Activated T-cell treated with anti-CD3 and anti-CD28 coated beads for 48 hours (primary cell): Measurements from ENCODE around the gene DPF3.

ENCODE experiments used
- DNase-seq: peaks from one replicate; pipeline ENCODE4 v3.0.0-alpha.2; 2020; ENCODE audit warnings: low read depth

The DPF3 gene

DNA sequence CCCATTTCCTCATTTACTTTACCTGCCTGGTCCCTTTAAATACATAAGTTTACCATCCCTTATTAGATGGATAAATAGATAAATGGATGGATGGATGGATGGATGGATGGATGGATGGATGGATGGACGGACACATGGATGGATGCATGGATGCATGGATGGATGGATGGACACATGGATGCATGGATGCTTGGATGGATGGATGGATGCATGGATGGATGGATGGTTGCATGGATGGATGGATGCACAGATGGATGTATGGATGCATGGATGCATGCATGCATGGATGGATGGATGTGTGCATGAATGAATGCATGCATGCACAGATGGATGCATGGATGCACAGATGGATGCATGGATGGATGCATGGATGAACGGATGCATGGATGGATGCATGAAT, 93.6 kb downstream of the DPF3 start:
- no peak for DNase-seq

DNA sequence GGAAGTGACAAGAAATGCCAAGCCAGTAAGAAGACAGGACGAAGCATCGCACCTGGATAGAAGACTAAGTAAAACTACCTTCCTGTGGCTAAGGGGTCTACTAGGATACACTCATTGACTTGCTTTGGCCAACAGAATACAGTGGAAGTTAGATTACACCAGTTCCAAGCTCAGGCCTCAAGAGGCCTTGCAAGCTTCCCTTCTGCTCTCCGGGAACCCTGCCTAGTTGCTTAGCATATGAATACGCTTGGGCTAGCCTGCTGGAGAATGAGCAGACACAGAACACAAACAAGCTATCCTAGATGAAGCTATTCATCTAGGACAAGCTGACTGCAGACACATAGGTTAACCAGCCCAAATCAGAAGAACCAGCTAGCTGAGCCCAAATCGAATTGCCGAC, 97.0 kb downstream of the DPF3 start:
- DNase-seq, result no peak

DNA sequence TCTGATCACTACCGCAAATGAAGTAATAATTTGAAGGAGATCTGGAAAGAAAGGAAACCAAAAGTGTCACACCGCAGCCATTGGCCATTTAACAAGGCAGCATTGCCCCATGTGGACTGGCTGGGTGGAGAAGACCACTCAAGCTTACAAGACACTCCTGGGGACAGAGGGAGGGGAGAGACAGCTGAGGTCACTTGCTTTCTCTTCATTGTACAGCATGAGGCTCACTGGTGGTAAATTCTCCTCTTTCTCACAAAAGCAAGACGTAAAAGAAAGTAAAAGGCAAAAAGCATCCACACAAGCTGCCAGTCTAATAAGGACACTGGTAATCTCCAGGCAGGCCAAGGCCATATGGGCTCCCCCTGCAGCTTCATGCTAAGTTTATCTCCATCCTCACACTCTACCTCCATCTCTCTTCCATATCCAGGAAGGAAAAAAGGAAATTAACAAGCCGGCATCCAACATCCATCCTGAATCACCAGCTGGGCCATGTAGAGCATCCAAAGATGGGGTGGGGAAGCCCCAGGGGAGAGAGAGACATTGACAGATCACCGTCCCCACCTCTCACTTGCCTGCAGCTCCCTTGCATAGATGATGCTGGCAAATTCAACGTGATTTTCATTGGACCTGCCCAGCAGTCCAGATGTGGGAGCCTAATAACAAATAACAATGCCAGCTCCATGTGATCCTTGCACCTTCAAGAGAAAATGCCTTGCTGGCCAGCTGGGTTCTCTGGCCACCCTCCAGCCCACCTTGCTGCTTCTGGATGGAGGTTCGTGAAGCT, 100.6 kb downstream of the DPF3 start:
- DNase-seq, result no peak

DNA sequence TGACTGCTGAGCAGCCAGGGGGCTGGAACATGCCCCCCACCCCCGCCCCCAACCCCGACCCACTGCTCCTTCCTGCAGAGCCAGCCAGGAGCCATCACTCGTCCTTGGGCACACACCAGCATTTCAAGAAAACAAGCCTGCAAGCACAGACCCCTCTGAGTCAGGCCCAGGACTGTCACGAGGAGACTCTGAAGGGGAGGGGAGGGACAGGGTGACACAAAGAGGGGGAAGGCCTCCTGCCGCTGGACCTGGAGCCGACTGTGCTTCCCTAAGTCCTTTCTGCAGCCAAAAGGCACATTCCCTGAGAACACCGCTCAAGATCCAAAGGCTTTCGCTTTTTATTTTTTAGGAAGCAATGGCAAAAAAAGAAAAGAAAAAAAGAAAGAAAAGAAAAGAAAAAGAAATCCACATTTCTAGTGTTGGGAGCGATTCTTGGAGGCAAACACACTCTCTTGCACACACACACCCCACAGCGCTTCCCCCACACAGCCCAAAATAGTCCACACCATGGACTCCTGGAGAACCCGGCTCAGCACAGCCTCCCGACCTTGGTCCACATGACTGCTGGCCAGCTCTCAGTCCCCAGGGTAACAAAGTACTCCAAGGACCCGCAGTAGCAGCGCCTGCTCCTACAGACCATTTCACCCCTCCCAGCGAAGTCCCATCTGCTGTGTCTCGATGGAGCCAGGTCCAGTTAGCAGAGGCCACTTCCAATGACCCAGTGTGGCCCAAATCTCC, 101.7 kb downstream of the DPF3 start:
- DNase-seq, result no peak

DNA sequence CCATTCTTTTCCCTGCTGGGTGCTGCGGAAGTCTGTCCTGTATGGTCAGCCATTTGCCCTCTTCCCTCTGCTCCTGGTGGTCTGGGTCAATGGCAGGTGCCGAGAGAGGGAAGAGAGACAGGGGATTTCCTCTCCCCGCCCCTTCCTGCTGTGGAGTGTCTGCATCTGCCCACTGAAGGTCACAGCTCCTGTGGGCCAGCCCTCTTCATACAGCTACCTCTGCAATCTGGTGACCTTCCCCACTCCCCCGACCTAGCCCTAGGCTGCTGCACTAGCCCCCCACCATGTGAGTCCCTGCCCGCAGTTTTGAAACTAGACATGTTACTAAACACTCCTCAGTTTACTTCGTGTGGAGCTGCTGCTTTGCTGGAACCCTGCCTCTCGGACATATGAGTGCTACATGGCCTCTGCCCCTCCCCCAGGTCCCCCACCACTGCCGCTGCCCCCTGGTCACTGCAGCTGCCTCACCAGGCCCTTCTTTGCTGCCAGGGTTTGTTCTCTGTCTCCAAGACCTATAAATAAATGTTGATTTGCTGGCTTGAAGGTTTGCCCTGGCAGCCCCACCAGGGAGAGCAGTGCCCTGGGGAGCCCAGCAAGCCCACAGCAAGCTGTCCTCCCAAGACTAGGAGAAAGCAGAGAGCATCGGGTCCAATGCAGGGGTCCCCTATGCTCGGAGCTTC, 102.9 kb downstream of the DPF3 start:
- DNase-seq, result no peak

DNA sequence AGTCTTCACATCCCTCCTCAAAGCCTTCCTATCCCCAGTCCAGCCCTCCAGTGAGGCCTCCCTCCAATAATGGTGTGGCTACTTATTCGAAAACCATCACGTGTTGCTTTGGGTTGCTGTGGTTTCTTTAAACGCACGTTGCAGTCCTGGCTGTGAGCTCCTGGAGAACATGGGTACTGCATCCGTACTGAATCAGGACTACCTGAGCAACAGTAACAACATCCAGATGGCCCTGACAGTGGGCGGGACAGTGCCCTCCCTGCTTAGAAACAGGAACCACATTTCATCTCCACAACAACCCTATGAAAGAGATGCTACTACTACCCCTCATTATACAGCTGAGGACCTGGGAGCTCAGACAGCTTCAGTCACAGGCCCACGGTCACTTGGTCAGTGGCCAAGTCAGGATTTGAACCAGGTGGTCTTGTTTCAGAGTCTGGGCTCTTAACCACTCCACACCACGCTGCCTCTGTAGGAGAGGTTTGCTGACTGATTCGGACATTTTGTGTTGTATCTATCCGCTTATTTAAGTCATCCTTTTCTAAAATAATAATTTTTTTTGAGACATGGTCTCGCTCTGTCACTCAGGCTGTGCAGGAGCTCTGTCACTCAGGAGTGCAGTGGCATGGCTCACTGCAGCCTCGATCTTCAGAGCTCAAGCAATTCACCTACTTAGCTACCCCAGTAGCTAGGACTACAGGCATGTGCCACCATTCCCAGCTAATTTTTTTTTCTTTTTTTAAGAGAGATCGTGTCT, 104.8 kb downstream of the DPF3 start:
- DNase-seq, result no peak

DNA sequence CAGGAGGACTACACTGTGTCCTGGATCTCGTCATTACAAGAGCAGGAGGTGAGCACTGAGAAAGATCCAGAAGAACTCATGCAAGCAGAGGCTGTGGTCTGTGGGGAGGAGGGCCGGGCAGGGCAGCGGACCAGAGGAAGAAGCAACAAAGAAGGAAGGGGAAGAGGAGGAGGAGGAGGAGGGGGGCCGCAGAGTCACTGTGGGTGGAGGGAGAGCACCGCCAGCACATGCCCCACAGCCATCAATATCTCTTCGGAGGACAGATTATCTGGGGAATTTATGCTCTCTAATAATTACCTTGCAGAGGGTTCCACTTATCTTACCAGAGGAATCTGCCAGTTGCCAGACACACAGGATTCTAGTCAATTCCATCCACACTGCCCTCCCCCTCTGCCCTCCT, 105.6 kb downstream of the DPF3 start:
- no peak for DNase-seq

DNA sequence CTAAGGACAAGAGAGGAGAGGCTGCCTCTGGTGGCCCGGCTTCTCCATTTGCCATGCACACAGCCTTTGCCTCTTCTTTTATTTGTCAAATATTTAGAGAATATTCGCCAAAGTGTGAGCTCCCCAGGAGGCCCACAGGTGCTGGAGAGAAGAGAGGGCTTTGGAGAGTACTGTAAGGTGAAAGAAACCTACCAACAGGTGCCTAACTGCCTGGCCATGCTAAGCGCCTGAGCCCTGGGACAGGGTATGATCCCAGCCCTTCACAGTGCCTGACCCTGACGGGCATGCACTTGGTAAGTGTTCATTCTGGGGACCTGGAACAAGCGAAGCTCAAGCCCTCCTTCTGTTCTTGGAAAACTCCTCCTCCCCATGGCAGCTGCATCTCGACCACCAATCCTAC, 106.1 kb downstream of the DPF3 start:
- DNase-seq, result no peak

DNA sequence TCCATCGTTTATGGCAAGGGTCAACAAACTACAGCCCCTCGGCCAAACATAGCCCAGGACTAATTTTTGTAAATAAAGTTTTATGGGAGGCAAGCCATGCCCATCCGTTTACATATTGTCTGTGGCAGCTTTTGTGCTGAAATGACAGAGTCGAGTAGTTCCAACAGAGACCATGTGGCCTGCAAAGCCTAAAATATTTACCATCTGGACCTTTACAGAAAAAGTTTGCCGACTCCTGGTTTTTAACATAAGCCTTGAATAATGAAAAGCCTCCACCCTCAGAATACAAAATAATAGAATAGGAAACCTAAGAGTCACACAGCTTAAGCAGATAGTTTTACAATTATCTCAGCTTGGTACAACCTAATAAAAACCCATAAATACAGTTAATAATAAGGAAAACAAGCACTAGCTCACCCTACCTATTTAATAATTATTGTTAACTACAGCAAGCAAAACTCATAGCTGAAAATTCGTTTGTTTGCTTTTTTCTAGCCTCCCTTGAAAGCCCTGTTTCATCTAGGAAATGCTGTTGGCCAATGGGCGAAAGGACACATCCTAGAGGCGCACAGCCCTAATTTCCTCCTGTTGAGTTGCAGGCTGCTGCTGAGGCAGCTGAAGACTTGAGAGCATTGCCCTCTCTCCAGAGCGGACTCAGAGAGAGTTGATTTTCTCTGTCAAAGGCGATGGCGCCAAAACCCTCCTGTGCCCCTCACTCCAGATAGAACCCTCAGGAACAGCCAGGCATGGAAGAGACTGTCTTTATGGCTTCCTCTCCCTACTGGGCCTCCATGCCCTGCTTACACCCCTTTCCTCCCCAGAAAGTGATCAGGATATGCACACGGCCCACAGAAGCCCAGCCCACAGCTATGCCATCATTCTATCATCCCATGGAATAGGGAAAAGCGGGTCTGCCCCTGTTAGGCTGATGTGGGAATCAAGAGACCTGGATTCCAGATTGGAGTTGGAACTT, 107.2 kb downstream of the DPF3 start:
- DNase-seq, result no peak

DNA sequence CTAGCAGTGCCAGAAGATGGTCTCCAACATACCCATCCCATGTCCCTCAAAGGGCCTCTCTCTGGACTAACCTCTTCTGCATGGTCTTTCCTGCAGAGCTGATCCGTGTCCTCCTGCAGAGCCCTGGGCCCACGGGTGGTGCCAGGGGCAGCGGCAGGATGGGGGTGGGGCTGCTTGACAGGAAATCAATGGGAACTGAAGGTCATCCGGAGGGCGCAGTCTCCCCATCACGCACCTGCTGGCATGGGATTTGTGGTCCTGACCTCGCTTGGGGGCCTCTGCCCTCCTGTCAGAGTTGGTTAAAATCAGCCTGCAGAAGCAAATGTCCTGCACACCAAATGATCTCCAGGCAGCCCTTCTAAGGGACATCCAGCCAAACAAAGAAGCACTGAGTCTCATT, 110.2 kb downstream of the DPF3 start:
- no peak for DNase-seq

DNA sequence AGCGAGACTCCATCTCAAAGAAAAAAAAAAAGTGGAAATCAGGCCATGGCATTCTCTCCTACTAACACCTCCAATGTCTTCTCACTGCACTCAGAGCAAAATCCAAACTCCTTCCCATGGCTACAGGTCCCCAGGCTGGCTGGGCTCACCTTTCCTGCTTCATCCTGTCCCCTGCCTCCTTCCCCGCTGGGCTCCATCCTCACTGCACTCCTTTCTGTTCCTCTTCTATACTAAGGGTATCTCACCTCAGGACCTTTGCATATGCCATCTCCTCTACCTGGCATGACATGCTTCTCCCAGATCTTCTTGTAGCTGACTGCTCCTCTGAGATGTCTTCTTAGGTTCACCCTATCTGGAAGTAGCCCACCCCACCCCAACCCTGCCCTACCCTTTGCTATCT, 111.1 kb downstream of the DPF3 start:
- no peak for DNase-seq

DNA sequence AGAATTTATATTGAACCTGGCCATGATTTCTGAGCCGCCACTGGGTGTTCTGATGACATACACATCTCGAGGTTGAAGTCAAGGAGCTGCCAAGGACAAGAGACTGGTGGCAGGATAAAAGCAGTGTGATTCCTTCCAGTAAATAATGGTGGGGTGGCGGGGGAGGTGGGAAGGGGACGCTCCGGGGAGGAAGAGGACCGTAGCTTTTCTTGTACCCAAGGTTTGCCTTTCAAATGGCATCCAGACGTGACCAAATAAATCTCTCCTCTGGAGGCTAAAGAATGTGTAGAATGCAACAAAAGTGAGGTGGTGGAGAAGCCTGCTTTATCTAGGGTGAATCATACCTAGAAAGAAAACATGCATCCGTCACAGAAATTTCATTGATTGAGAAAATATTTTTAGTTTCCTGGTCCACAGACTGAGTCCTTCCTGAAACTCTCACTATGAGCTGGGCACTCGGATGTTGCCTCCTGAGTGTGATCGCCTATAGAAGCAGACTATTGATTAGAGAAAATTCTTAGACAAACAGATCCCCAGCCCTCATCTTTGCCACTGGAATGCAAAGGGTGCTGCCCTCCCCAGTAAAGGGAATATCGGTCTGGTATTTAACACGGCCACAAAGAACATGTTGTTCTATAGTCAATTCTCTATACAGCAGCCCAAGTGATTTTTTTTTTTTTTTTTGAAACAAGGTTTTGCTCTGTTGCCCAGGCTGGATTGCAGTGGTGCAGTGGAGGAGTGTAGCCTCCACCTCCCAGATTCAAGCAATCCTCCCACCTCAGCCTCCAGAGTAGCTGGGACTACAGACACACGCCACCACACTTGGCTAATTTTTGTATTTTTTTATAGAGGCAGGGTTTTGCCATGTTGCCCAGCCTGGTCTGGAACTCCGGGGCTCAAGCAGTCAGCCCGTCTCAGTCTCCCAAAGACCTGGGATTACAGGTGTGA, 112.1 kb downstream of the DPF3 start:
- no peak for DNase-seq

DNA sequence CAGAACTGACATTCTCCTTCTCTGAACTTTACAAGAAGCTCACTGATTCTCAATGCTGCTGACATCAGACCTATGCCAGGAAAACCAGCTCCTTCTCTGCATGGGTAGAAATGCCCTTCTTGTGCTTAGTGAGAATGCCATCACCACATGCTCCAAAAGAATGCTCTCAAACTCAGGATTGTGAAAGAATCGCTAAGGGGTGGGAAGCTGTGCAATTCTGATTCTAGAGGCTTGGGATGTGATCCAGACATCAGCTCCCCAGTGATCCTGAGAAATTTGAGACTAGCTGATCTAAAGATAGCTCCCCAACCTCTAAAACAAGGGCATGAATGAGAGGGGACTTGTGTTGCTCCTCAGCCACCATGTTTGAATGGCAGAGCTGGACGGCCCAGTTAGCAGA, 113.2 kb downstream of the DPF3 start:
- no peak for DNase-seq

DNA sequence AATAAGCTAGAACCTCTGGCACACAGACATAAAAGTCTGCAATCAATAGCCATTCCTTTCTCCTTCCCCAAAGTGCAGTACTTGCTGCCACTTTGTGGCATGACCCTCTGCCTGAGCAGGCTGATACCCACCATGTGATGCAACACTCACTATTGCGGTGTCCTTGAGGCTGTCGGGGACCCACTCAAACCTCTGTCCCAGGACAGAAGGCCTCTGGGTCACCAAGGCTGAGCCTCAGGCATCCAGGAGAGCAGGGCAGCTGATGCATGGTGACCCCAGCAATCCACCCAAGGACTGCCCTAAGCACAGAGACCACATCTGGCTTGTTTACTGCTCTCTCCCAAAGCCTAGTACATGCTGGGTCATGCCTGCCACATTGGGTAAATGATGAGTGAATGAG, 114.2 kb downstream of the DPF3 start:
- no peak for DNase-seq

DNA sequence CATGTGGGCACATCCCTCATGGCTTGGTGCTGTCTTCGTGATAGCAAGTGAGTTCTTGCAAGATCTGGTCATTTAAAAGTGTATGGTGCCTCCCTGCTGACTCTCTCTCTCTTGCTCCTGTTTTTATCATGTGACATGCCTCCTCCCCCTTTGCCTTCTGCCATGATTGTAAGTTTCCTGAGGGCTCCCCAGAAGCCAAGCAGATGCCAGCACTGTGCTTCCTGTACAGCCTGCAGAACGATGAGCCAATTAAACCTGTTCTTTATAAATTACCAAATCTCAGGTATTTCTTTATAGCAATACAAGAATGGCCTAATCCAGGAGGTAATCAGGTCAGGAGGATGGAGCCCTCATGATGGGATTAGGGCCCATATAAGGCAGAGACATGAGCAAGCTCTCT, 116.3 kb downstream of the DPF3 start:
- no peak for DNase-seq

DNA sequence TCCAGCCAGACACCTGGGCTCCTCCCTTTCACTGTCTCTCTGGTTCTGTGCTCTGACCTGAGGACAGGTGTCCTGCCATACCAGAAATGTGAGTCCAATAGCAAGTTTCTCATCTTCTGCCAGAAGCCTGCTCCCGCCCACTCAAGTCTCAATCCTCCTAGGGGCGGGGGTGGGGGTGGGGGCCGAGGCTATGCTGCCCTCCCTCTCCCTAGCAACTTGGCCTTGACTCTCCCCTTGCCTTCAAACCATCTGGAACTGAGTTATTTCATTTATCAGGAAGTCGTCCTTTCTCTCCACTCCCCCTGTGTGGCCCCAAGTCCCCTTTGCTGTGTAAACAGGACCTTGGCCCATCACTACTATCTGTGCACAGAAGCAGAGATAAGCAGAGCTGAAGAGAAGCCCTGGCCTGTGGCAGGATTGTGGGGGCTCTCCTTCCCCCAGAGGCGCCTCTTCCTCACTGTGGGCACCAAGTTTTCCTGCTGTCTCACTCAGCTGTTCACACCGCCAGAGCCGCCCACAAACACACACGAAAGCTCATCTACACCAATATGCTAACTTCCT, 117.1 kb downstream of the DPF3 start:
- DNase-seq, result no peak

DNA sequence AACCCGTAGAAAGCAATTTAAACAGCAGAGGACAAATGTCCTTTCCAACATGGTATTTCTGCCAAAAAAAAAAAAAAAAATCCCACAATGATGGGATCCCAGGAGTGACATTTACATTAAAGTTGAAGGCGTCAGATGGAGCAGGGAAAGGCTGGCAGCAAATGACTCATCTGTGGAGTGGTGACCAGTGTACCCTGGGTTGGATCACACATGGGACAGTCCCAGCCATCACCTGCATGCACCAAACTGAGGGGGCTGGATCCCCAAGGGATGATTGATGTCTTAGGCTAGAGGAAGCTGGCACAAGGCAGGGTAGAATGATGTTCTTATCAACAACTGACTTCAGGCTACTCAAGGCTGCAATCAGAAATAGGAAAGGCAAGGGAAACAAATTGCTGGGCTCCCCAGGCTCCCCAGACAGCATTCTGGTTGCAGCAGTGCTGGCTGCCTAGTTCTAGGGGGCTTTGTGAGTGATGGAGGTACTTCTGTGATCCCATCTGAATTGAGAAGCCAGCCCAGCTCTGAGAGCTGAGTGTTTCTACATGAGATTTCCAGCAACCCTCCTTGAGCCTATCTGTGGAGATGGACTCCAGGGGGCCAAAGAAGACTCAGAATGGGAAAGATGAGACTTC, 117.9 kb downstream of the DPF3 start:
- DNase-seq, result no peak

DNA sequence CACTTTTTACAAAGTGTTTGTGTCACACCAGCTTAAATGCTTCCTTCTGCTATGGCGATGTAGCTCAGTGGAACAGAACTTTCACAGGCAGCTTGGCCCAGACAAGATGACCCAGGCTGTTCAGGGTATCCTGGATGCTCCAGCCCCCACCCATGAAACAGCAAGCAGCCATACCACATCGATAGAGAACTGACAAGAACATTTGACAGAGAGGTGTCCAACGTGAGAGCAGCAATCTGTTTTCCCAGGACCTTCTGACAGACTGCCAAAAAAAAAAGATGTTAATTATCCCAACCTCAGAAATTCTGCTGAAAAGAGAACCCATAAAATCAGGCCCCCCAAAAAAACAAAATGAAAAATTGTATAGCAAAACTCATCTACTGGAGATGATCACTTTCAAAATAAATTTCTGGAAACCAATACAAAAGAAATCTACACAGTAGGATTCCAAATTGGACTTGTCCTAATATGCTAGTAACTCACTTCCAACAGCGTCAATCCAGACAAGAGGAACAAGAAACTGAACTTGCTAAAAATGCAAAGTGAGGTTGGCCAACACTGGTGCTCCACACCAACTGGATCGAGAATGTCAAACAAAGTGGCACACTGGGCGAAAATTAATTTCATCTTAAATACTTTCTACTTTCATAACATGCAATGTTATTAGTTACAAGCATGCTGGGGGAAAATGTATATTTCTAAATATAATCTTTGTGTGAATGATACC, 118.8 kb downstream of the DPF3 start:
- no peak for DNase-seq

DNA sequence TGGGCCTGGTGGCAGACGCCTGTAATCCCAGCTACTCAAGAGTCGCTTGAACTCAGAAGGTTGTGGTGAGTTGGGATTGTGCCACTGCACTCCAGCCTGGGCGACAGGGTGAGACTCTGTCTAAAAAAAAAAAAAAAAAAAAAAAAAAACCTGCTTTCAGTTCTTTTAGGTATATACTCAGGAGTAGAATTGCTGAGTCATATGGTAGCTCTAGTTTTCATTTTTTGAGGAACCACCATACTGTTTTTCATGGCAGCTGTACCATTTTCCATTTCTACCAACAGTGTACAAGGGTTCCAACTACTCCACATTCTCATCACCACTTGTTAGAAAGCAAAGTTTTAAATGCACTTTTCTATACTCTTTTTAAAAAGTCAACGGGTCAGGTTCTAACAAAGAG, 119.8 kb downstream of the DPF3 start:
- DNase-seq, result no peak
